Gastrocnemius medialis (tissue), 4 donors: ENCODE data around the gene EN2. TPM values are rescaled to one million over a fixed set of nuclear protein-coding genes. Genes with fewer than 3 reads are reported as not detected.

ENCODE experiments used
- ATAC-seq, 2 donors: fragments of 150-250 bp; one replicate each; pipeline ENCODE4 v1.9.1; 2016
- DNase-seq, 2 donors: peaks; one replicate each; pipeline ENCODE4 v3.0.0-alpha.2; 2019
- H3K27ac ChIP-seq, 4 donors: fragments of 200-600 bp; sonication (generic); 1 replicate in 1 of 4; 2 replicates in 3 of 4; pipeline ENCODE4 v1.5.1; 2016 to 2018; ENCODE audit warnings: mild to moderate bottlenecking in 2 of 4, moderate library complexity in 1 of 4
- H3K27me3 ChIP-seq, 3 donors: fragments of 200-600 bp; sonication (generic) in 2 of 3; 1 replicate in 1 of 3; 2 replicates in 2 of 3; pipeline versions ENCODE4 v1.5.1 to v1.6.0; 2016 to 2019; ENCODE audit warnings: mild to moderate bottlenecking in 1 of 3, moderate library complexity in 1 of 3
- H3K36me3 ChIP-seq, 2 donors: fragments of 200-600 bp; sonication (generic) in 1 of 2; one replicate each; pipeline ENCODE4 v1.5.1; 2017 to 2018
- H3K4me1 ChIP-seq, 2 donors: fragments of 200-600 bp; sonication (generic) in 1 of 2; one replicate each; pipeline ENCODE4 v1.5.1; 2016 to 2017; ENCODE audit warnings: mild to moderate bottlenecking in 2 of 2
- H3K4me3 ChIP-seq, 4 donors: fragments of 200-600 bp; sonication (generic) in 3 of 4; 1 replicate in 1 of 4; 2 replicates in 3 of 4; pipeline ENCODE4 v1.5.1; 2016 to 2019; ENCODE audit warnings: mild to moderate bottlenecking in 2 of 4
- H3K9me3 ChIP-seq, 3 donors: fragments of 200-600 bp; sonication (generic) in 2 of 3; 1 replicate in 1 of 3; 2 replicates in 2 of 3; pipeline ENCODE4 v1.5.1; 2016 to 2019
- CTCF ChIP-seq, 5 experiments: fragments of 450-650 bp in 3 of 5; fragments of 200-600 bp in 2 of 5; sonication (generic) in 2 of 5; IDR thresholded peaks in 4 of 5; conservative IDR thresholded peaks in 1 of 5; 1 replicate in 4 of 5; 2 replicates in 1 of 5; pipeline ENCODE4 v1.5.1; 2016 to 2019; ENCODE audit warnings: antibody characterized with exemption in 5 of 5, mild to moderate bottlenecking in 3 of 5, moderate library complexity in 3 of 5
- POLR2A ChIP-seq, 2 donors: fragments of 450-650 bp; IDR thresholded peaks; one replicate each; pipeline ENCODE4 v1.6.1; 2017; ENCODE audit warnings: antibody characterized with exemption in 2 of 2, mild to moderate bottlenecking in 2 of 2, moderate library complexity in 2 of 2
- in situ Hi-C, 4 donors: fragments of 200-750 bp; cut with MboI; loops; one replicate each; pipeline versions ENCODE4 v1.15.0 to v1.8.0; 2017; ENCODE audit warnings: low sequenced_read_pairs in 4 of 4
- intact Hi-C: fragments of 100-400 bp; cut with DNase I; formaldehyde crosslinking; loops from one replicate; pipeline ENCODE4 v1.15.1; 2023; ENCODE audit warnings: low total_unique reads
- total RNA-seq, 4 donors: library from RNA; depleted of rRNA; stranded (reverse); fragments of >200 nt; gene quantifications; one replicate each; pipeline versions ENCODE4 v1.1.0 to v1.2.3, GENCODE V29; 2016

EN2 gene
- total RNA-seq, 4 donors from 2014 or later, result 0.31 to 1.2 (median 0.65) TPM

- TF ChIP-seq POLR2A (IDR thresholded peaks at IDR 0.05), result no peak
- no peak for TF ChIP-seq CTCF (IDR thresholded peaks at IDR 0.05 in 4 of 5, conservative IDR thresholded peaks at IDR 0.05 in 1 of 5)
- H3K4me3 ChIP-seq, result no peak overlapping the region
- H3K4me1 ChIP-seq, result no peaks in the 10 kb centered on the region
- peaks cover 35 to 59% (median 43%) of the 10 kb centered on the region in 3 donors for H3K27me3 ChIP-seq
- H3K9me3 ChIP-seq, result no peaks in the 10 kb centered on the region
- ATAC-seq (no peak), DNase-seq (no peak)
- no peak overlapping the region for H3K27ac ChIP-seq
- in situ Hi-C loops, result no loop called here
- H3K36me3 ChIP-seq, result no peaks in the 10 kb centered on the region
- intact Hi-C loops, result no loop called here
These were observed 55.8 kb downstream of the EN2 start for GRCh38 chr7:155513543-155514285.

- no peak overlapping the region for H3K4me3 ChIP-seq
- H3K9me3 ChIP-seq, result no peaks in the 10 kb centered on the region
- DNase-seq (no peak), ATAC-seq (no peak)
- no peak for TF ChIP-seq POLR2A (IDR thresholded peaks at IDR 0.05)
- no peak for TF ChIP-seq CTCF (IDR thresholded peaks at IDR 0.05 in 4 of 5, conservative IDR thresholded peaks at IDR 0.05 in 1 of 5)
- no peak overlapping the region for H3K27ac ChIP-seq
- no peaks in the 10 kb centered on the region for H3K4me1 ChIP-seq
- intact Hi-C loops (no loop called here), in situ Hi-C loops (no loop called here)
- peaks cover 29 to 53% (median 37%) of the 10 kb centered on the region in 3 donors for H3K27me3 ChIP-seq
- H3K36me3 ChIP-seq, result no peaks in the 10 kb centered on the region
These were observed 56.4 kb downstream of the EN2 start for GRCh38 chr7:155514296-155514695.

Other genes starting within 250 kb of the EN2 start
- 10 to 100 TPM; 11.1 to 15.9 (median 14.0) TPM for gene INSIG1, start 160.3 kb upstream of the EN2 start, total RNA-seq
- under 1 TPM in 1 of 4 donors, not detected in 3; 0.25 TPM for gene CNPY1, start 88.4 kb downstream of the EN2 start, total RNA-seq
- gene RBM33, start 186.5 kb downstream of the EN2 start, total RNA-seq, result 10 to 100 TPM; 16.6 to 30.0 (median 28.1) TPM